Hippocampal formation (tissue), 2 donors: Measurements from ENCODE around the gene VAT1L.

Experiments
- DNase-seq, 2 donors: peaks; one replicate each; lab custom pipeline; 2025; lab: John Stamatoyannopoulos, UW

Gene VAT1L

DNA sequence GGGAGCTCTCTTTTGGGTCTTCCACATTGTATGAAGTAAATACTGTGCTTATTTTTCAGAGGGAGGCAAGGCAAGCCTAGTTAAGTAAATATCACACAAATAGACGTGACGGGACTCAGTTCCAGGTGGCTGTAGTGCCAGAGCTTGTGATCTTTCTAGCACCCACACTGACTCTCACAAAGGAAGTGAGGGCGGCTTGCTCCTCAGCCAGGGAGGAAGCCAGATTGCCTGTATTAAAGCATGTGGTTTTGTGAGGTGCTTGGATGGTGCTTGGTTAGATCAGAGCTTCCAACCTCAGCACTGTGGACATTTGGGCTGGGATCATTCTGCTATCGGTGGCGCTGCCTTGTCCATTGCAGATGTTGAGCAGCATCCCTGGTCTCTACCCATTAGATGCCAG is 80.1 kb downstream of the VAT1L start:
- no peak for DNase-seq

DNA sequence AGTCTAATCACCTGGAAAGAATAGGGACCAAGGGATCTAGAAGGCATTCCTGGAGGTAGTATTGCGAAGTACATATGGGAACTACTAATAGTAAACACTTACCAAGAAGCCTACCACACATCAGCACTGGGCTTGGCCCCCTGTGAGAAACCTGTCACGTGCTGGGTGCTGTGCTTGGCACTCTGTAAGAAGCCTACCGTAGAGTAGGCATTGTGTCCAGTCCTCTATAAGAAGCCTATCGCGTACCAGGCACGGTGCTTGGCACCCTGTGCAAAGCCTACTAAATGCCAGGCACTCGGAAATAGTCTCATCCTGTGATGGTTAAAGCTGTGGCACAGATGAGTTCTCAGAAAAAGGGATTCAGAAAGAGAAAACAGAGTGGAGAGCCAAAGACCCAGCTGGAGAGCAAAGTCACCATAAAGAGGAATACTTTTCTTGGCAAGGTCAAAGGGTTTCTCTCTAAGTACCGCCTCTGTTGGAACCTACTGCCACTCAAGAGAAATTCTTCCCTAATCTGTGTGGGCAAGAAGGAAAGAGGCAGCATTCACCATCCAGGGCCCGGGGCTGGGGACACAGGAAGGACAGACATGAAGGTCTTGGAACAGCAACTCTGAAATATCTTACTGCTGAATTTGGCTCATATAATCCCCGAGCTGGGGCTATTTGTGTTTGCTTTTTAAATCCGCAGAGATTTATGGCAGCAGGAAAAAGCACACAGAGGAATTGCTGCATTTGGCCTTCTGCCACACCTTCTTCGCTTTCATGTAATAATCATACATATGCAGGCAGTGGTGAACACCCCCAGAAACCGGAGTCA is 81.8 kb downstream of the VAT1L start:
- DNase-seq, result no peak

DNA sequence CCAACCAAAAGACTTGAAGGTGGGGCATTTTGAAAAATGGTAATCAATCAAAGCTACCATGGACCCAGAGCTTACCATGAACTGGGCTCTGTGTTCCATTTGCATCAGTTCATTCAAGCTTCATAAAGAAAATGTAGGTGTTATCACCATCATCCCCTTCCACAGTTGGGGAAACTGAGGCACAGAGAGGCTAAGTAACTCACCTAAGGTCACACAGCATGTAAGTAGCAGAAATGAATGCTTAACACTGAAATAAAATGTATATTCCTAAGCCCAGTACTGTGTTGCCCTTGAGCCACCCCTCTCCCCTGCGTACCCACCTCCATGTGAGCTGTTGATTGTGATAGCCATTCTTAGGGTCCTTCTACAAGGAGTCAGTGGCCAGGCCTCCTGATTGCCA is 83.6 kb downstream of the VAT1L start:
- DNase-seq, result no peak

DNA sequence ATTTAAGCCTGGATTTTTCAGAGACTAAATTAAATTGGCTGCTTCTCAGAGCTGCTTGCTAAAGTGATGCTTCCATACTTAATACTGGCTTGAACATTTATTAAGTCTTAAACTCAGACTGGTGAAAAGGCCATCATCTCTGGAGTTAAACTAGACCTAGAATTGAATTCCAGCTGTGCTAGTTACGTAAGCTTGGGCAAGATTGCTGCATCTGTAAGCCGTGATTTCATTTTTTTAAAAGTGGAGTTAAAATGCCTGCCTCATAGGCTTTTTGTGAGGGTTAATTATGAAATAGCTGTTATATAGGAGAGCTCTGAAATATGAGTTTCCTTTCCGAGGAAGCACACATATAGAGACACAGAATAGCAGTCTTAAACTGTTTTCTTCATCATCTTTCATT is 84.7 kb downstream of the VAT1L start:
- DNase-seq, result no peak

DNA sequence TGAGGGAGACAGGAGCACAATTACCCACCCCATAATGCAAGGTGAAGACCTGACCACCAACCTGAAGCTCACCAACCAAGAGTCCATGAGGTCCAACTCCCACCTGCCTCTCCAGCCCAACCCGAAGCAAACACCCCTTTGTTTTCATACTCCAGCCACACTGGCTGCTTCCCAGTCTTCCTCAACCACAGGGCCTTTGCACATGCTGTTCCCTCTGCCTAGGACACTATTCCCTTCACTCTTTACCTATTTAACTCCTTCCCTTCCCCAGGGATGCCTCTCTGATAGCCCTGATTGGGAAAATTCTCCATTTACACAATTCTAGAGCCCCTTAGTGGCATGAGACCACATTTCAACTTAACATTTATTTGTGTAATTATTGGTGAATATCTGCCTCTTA is 86.0 kb downstream of the VAT1L start:
- no peak for DNase-seq

DNA sequence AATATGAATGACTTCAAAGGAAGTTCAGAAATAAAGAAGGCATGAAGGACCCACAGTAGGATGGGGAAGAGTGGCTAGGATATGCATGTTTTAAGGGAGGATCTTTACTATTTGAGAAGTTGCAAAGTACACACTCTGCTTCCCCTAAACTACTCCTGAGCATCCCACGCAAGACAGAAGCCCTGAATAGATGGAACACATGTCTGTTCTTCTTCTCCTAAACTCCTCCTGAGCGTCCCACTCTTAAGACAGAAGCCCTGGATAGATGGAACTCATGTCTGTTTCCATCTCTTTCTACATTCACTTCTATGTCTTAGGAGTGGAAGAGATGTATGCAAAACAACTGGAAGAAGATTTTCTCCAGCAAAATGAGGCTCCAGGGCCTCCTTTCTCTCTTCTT is 88.4 kb downstream of the VAT1L start:
- no peak for DNase-seq

DNA sequence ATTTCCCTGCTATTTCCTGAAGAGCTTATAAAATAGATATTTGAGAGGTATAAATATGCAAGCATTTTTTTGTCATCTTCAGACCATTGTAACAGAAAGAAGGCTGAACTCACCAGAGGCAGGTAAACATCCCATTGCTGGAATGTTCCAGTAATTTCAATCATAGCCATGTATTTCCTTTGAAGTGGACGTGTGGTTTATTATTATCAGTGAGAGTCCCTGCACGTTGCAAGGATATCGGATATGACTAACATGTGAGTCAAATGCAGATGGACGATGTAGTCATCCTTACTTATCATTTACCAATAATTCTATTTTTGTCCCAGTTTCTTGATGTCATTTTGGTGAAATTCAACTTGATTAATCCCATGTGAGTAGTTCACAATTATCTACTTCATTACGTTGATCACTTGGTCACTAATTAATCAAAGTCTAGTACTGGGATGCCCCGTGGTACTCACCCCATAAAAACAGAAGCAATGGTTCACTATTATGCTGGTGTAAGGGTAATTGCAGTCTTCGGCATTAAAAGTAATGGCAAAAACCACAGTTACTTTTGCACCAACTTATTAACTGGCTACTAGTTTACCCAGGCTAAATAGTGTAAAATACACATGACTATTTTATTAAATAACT is 89.5 kb downstream of the VAT1L start:
- no peak for DNase-seq

DNA sequence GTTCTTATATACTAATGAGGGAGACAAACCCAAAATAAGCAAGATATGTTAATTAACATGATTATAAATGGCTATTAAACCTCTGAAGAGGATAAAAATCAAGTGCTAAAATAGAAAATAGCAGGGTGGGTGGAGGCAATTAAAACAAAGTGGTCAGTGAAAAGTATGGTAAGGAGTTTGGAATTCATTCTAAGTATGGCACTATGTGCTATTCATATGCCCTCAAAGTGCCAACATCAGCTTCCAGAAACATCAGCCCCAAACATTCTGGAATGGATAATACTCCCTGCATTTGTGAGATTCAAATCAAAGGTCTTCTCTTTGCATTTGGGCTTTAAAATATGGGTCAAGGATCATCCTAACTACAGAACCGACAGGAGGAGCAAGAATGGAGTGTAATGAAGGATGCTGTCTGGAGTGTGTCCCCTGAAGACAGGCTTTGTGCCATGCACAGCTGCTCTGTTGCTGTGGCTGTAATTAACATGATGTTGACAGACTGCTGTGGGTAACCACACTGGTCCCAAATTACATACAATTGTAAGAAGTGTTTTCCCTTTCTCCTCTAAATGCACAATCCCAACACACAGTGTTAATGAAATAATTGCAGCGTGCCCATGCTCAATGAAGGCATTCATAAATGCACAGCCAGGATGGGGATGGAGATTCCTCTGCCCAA is 93.1 kb downstream of the VAT1L start:
- no peak for DNase-seq

DNA sequence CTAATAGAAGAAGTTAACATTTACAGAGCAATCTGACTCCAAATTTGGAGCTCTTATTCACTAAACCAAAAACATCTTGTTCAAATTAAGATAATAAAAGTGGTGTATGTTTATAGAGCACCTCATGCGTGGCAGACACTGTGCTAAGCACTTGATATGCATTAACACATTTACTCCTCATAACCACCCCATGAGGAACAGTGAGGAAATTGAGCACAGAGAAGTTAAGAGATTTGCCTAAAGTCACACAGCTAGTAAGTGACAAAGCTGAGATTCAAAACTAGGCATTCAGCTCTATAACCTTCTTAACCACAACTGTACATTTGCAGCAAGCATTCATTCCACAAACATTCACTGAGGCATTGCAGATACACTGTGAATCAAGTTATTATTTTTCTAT is 94.0 kb downstream of the VAT1L start:
- no peak for DNase-seq

DNA sequence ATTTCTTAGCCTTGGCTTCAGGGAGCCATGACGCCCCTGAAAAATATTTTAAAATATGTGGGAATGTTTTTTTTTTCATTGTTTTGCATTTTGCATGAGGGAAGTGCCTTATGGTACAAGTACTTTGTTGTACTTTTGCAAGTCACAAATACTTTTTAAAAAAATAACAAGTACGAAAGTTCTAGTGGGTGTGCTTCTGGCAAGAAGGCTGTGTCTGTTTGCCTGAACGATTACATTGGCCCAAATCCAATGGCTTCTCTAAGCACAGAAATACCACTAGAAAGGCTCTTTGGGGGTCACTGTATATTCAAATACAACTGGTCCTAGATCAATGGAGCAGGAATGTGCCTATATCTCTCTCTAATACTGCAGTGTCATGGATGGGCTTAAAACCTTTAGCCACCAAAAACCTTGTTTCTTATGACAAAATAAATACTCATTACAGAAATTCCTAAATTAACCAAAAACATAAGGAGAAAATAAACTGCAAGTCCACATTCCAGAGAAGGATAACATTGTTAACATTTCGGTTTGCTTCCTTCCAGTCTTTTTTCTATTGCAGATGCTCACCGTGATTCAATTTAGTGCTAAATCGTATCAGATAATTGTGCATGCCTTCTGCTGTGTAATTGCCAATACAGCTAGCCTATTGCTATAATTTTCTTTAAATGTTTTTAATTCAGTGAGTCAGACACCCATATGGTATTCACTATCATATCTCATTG is 97.4 kb downstream of the VAT1L start:
- DNase-seq, result no peak

DNA sequence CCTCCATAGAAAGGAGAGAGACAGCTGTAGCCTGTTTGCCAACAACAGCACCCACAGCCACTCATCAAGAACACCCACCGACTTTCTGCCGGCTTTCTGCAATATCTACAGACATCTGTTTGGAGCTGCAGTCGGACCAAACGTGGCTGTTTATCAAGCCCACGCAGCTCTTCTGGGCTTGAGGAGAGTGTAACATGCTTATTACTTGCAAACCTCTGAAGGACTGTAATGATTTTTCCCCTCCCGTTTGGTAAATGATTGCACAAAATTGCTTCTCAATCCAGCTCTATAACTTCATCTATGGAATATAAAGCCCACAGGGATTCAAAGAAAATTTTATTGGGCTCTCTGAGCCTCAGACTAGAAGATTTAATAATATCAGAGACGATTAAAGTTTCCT is 100.5 kb downstream of the VAT1L start:
- no peak for DNase-seq

DNA sequence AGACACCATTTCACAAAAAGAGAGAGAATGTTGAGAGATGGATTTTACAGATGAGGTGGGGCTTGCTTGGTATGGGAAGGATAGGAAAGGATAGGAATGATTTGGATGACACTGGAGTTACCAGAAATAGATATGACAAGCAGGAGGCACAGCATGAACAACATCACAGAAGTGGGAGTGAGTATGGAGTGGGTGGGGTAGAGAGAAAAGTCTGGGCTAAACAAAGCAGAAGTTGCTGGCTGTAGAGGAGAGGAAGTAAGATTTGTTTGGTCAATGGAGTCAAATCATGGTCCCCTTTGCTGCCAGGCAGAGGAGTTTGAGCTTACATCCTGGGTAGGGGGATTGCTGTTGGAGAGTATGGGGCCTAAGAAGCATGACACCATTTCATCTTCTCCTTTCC is 101.7 kb downstream of the VAT1L start:
- DNase-seq, result no peak

DNA sequence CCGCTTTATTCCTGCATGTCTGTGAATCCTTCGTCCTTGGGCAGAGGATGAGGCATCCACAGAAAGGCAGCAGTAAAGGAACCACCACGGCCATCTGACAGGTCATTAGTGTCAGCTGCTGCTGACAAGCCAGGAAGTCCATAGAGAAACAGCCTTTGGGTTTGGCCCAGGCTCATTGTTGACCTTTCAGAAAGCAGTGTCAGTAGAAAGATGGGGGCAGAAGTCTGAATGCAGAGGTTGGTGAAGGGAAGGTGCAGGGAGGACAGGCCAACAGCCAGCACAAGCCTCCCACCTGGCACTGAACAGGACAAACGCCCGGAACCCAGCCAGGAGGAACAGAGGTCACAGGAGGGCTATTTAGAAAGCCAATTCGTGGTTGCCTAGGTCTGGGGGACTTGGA is 105.8 kb downstream of the VAT1L start:
- no peak for DNase-seq

DNA sequence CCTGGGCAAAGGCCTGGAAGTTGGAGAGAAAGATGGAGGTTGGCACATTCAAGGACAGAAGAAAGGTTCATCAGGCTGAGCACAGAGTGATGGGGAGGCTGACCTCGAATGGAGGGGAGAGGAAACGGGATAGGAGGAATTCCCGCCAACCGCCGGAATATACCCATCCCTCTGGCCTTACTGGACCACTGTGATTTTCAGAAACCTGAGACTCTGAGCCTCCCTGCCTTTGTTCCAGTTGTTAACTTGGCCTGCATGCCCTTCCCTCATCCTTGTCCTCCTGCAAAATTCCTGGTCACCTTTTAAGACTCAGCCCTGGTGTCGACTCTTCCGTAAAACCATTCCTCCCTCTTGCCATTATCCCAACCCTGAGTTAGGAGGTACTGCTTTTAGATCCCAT is 107.6 kb downstream of the VAT1L start:
- no peak for DNase-seq

DNA sequence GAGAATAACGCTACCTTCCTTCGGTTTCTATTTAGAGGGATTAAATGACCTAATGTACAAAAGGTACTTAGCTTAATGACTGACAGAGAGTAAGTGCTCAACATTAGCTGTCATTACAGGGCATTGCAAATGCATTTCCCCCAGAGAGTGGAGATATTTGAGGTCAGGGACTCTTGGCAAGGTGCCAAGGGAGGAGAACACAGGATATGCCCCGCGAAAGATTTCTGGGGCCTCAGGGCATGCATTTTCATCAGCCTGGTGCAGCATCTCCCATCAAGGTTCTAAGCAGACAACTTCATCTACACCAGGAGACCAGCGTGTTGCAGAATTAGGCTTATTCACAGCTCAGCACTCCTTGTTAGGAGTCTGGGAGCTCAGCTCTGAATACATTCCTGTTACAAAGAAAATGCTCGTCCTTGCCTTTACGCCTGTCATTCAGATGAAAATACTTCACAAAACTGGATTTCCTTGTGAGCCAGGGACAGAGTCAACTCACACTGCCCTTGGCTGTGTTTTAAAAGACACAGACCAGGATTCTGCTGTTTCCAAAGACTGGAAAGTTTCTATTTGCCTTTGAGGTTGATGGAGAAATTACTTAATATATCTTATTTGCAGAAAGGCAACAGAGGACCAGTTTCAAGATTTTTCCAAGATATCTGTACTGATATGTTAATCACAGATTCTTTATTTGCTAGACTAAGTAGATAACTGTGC is 108.2 kb downstream of the VAT1L start:
- no peak for DNase-seq

DNA sequence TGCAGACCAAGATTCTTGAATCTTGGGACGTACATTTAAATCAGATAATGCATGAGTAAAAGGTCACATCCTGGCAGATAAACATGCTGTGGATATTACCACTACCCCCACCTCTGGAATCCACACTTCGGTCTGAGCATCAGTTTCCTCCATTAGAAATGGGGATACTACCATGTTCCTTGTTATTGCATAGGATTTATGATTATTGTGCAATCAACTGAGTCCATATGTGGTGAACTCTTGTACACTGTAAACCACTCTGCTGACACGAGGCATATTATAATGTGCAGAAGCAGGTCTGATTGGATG is 108.7 kb downstream of the VAT1L start:
- no peak for DNase-seq

DNA sequence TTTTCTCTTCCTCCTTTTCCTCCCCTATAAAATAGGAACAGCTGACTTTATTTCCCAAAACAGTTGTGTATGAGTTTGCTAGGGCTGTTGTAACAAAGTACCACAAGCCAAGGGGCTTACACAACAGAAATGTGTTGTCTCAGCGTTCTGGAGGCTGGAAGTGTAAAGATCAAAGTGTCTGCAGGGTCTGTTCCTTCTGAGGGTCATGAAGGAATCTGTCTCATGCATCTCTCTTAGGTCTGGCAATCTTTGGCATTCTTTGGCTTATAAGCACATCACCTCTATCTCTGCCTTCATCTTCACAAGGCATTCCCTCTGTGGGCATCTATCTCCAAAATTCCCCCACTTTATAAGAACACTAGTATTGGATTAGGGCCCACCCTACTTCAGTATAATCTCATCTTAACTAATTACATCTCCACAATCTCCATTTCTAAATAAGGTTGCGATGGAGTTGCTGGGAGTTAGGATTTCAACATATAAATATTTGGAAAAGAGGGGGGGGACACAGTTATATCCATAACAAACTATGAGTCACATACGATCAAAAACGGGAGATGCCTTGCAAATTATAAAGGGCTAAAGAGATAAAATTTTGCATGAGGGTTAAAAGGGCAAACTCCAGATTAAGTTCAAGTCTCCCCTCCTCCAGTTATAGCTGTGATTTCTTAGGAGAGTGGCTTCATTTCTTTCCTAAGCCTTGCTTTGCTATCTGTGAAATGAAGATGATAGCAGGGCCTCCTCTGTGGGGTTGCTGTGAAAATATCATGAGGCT is 109.7 kb downstream of the VAT1L start:
- DNase-seq, result no peak

DNA sequence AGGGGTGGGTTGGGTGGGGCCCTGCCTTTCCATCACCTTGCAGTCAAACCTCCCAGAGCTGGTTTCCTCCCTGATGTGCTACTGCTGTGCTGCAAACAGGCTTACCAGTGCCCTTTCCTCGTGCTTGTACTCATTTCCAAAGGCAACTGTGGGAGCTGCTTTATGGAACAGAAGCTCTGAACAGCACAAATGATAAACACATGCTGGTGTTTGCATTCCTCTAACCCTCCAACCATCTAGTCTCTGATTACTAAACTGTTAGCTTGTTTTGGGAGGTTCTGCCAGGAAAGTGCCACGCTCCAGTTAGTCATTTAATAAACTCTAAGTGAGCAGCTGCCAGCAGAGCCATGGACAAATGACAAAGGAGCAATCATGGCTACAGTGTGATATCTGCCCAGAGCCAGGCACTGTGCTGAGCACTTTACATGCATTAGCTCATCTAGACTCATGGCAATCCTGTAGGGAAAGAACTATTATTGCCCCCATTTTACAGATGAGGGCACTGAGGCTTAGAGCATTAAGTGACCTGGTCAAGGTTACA is 110.4 kb downstream of the VAT1L start:
- DNase-seq, result no peak

DNA sequence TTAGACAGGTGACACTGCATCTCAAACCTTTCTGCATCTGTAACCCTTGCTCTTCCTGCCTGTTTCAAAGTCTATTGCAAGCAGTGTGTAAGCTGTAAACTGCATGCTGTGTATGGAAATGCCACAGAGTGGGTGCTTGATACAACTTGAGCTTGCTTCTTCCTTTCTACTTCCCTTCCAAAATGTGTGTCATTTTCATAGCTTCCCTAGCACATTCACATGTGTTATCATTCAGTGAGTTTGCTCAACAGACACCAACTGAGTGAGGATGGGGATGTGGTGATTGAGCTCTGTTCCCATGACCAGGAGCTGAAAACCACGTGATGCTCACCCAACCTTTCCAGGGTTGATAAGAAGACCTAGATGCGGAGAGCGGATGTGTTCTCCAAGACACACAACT is 111.1 kb downstream of the VAT1L start:
- no peak for DNase-seq

DNA sequence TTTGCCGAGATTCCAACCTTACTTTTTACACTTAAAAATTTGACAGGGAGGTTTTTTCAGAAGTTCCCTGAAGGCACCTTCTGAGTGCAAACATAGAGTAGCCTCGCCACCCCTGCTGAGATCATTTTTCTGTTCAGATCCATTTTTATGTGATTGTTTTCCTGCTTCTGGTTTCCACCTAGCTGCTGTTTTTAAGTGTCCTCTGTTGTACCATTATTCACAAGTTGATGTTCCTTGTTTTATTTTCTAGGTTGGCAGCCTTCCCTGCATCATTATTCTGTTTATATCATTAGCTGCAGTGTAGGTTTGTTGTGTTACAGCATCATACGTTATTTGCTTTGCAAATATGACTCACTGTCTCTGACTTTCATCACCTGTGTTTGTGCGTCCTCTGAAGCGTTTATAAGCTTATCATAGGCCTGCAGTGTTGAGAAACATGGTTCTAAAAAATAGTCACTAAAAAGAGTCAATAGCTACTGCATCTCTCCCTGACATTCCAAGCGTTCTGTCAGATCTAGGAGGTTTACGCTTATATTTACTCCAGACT is 117.1 kb downstream of the VAT1L start:
- DNase-seq, result no peak

DNA sequence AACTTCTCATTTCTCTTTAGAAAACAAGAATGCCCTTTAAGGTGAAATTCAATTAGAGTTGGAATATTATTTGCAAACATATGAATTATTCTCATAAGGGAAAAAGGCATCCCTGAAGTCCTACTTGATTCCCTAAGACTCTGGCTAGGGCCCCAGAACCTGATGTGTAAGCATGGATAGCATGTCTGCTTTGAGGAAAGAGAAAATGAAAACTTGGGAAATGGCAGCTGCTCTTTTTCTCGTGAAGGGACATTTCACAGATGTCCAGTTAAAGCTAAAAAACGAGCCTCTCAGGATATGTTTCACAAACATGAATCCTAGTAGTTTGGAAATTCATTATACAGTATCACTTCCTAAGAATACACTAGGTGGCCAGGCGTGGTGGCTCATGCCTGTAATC is 121.7 kb downstream of the VAT1L start:
- DNase-seq, result no peak
